WTC11 (cell line): ENCODE results near the gene LYPD6B. TPM values are rescaled to one million over a fixed set of nuclear protein-coding genes. Genes with fewer than 3 reads are reported as not detected.

Experiments used
- ATAC-seq: fragments of 200-7000 bp; cut with Tn5 transposase; 2 replicates; pipeline ENCODE4 v1.10.0; 2021; ENCODE audit warnings: mild to moderate bottlenecking, moderate library complexity
- CTCF ChIA-PET: fragments of 300-600 bp; sonication (Branson Sonifier 250); formaldehyde crosslinking; loops from one replicate; lab custom pipeline; 2021; ENCODE audit warnings: antibody characterized with exemption; lab: Charles Lee
- POLR2A ChIA-PET: fragments of 350-600 bp; sonication (Branson Sonifier 250); formaldehyde crosslinking; loops from one replicate; lab custom pipeline; 2021; ENCODE audit warnings: antibody characterized with exemption; lab: Charles Lee
- DNase-seq: peaks from one replicate; pipeline ENCODE4 v3.0.0; 2021; ENCODE audit warnings: low spot score
- H3K27ac Mint-ChIP-seq: 2 replicates; pipeline ENCODE4 v1.8.0; 2021; ENCODE audit warnings: mixed read lengths
- H3K27me3 Mint-ChIP-seq: 2 replicates; pipeline ENCODE4 v1.8.0; 2021; ENCODE audit warnings: low read depth, mild to moderate bottlenecking, moderate library complexity, mixed read lengths
- H3K36me3 Mint-ChIP-seq: 2 replicates; pipeline ENCODE4 v1.8.0; 2021; ENCODE audit warnings: mixed read lengths
- H3K4me1 Mint-ChIP-seq: 2 replicates; pipeline ENCODE4 v1.8.0; 2022; ENCODE audit warnings: mixed read lengths
- H3K4me3 Mint-ChIP-seq: 2 replicates; pipeline ENCODE4 v1.8.0; 2021; ENCODE audit warnings: mild to moderate bottlenecking, moderate library complexity, mixed read lengths
- H3K9me3 Mint-ChIP-seq: 2 replicates; pipeline ENCODE4 v1.8.0; 2021; ENCODE audit warnings: mixed read lengths
- ATF1 ChIP-seq: sonication (generic); formaldehyde crosslinking; IDR thresholded peaks from 2 replicates; pipeline ENCODE4 v1.8.1; 2023; ENCODE audit warnings: mild to moderate bottlenecking, moderate library complexity, missing genetic modification reagents
- EMX1 ChIP-seq: fragments of 250-450 bp; sonication (Bioruptor Pico); IDR thresholded peaks from 2 replicates; pipeline ENCODE4 v1.8.0; 2021; ENCODE audit warnings: mild to moderate bottlenecking
- GRHL2 ChIP-seq: fragments of 250-450 bp; sonication (Bioruptor Pico); IDR thresholded peaks from 2 replicates; pipeline ENCODE4 v1.8.0; 2022; ENCODE audit warnings: mild to moderate bottlenecking, moderate library complexity; ENCODE audit not compliant: insufficient replicate concordance, severe bottlenecking
- JAZF1 ChIP-seq: fragments of 250-450 bp; sonication (Bioruptor Pico); IDR thresholded peaks from 2 replicates; pipeline ENCODE4 v1.9.0; 2021; ENCODE audit warnings: moderate library complexity, mild to moderate bottlenecking, inconsistent platforms
- NFYB ChIP-seq: sonication (generic); formaldehyde crosslinking; conservative IDR thresholded peaks from 2 replicates; pipeline ENCODE4 v1.8.0; 2022; ENCODE audit warnings: low read depth, missing genetic modification reagents
- RELA ChIP-seq: sonication (generic); formaldehyde crosslinking; IDR thresholded peaks from 2 replicates; pipeline ENCODE4 v1.8.1; 2022; ENCODE audit warnings: missing genetic modification reagents, mild to moderate bottlenecking, borderline replicate concordance
- RORB ChIP-seq: fragments of 250-450 bp; sonication (Bioruptor Pico); IDR thresholded peaks from 2 replicates; pipeline ENCODE4 v1.9.0; 2021; ENCODE audit warnings: mild to moderate bottlenecking
- TEAD1 ChIP-seq: sonication (generic); formaldehyde crosslinking; IDR thresholded peaks from 2 replicates; pipeline ENCODE4 v1.8.0; 2022; ENCODE audit warnings: mild to moderate bottlenecking, missing genetic modification reagents
- TEAD4 ChIP-seq: sonication (generic); formaldehyde crosslinking; IDR thresholded peaks from 2 replicates; pipeline ENCODE4 v1.8.0; 2022; ENCODE audit warnings: mild to moderate bottlenecking, missing genetic modification reagents
- TP53 ChIP-seq: sonication (generic); formaldehyde crosslinking; IDR thresholded peaks from 2 replicates; pipeline ENCODE4 v1.8.1; 2023; ENCODE audit warnings: mild to moderate bottlenecking, missing genetic modification reagents
- ZBTB21 ChIP-seq: sonication (generic); formaldehyde crosslinking; IDR thresholded peaks from 2 replicates; pipeline ENCODE4 v1.8.1; 2023; ENCODE audit warnings: mild to moderate bottlenecking, missing genetic modification reagents, borderline replicate concordance
- ZNF219 ChIP-seq: sonication (generic); formaldehyde crosslinking; IDR thresholded peaks from 2 replicates; pipeline ENCODE4 v1.8.0; 2023; ENCODE audit warnings: missing genetic modification reagents, mild to moderate bottlenecking, borderline replicate concordance
- ZNF423 ChIP-seq: fragments of 250-450 bp; sonication (Bioruptor Pico); IDR thresholded peaks from 2 replicates; pipeline ENCODE4 v2.1.2; 2022; ENCODE audit warnings: mild to moderate bottlenecking, moderate library complexity
- total RNA-seq: library from RNA; stranded (reverse); gene quantifications from 3 replicates; pipeline ENCODE4 v1.2.3, GENCODE V29; 2021
- TF ChIP-seq, protein P1 (sequence below): sonication (generic); formaldehyde crosslinking; conservative IDR thresholded peaks from 2 replicates; pipeline ENCODE4 v1.8.1; 2023; ENCODE audit warnings: mild to moderate bottlenecking, low read depth, missing genetic modification reagents, moderate library complexity
- TF ChIP-seq, protein P2 (sequence below): sonication (generic); formaldehyde crosslinking; IDR thresholded peaks from 2 replicates; pipeline ENCODE4 v1.8.1; 2023; ENCODE audit warnings: mild to moderate bottlenecking, missing genetic modification reagents, moderate library complexity
- TF ChIP-seq, protein P3 (sequence below): sonication (generic); formaldehyde crosslinking; IDR thresholded peaks from 2 replicates; pipeline ENCODE4 v1.8.0; 2022; ENCODE audit warnings: mild to moderate bottlenecking, missing genetic modification reagents
- TF ChIP-seq, protein P4 (sequence below): sonication (generic); formaldehyde crosslinking; IDR thresholded peaks from 2 replicates; pipeline ENCODE4 v1.8.1; 2022; ENCODE audit warnings: low read depth, missing genetic modification reagents, borderline replicate concordance
- TF ChIP-seq, protein P5 (sequence below): fragments of 200-600 bp; IDR thresholded peaks from 2 replicates; pipeline ENCODE4 v1.8.0; 2022; ENCODE audit warnings: antibody characterized with exemption
- TF ChIP-seq, protein P6 (sequence below): fragments of 250-450 bp; sonication (Bioruptor Pico); IDR thresholded peaks from 2 replicates; pipeline ENCODE4 v1.9.0; 2021; ENCODE audit warnings: moderate library complexity, mild to moderate bottlenecking, inconsistent platforms, borderline replicate concordance

The LYPD6B gene
- total RNA-seq, 1 experiment from 2014 or later, result 1.6 TPM

DNA sequence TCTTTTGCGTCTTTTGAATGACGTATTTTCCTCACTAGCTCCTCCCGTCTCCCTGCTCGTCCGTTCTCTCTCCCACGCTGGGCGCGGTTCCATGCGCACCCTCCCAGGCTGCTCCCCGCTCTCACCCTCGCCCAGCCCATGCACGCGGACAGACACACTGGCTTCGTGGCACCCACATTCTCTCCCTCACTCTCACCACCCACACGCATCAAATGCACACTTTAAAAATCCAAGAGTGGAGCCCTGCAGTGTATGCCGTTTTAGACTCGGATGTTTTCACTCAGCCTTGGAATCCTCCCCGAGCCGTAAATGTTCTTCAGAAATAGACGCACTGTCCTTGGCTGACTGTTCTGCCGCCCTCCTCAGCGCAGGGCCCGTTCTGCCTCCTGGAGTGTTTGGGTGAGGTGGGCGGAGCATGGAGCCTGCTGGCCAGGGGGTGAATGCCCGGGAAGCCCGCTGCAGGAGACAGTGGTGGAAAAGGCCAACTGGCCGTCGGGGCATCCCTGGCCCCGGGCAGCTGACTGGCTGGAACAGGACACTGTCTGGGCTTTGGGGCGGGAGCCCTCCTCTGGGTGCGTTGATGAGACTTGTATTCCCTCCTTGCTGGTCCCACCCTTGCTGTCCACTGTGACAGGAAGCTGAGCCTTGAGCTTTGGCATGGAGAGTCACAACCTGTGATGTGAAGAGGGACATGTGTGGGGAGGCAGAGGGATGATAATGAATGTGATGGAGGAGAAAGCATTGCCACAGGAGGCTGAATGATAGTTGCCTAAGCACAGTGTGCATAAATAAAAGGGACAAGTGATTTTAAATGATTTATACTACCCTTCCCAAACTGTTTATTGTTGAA, 35.4 kb upstream of the LYPD6B start (continued):
- TF ChIP-seq, protein P1, sequence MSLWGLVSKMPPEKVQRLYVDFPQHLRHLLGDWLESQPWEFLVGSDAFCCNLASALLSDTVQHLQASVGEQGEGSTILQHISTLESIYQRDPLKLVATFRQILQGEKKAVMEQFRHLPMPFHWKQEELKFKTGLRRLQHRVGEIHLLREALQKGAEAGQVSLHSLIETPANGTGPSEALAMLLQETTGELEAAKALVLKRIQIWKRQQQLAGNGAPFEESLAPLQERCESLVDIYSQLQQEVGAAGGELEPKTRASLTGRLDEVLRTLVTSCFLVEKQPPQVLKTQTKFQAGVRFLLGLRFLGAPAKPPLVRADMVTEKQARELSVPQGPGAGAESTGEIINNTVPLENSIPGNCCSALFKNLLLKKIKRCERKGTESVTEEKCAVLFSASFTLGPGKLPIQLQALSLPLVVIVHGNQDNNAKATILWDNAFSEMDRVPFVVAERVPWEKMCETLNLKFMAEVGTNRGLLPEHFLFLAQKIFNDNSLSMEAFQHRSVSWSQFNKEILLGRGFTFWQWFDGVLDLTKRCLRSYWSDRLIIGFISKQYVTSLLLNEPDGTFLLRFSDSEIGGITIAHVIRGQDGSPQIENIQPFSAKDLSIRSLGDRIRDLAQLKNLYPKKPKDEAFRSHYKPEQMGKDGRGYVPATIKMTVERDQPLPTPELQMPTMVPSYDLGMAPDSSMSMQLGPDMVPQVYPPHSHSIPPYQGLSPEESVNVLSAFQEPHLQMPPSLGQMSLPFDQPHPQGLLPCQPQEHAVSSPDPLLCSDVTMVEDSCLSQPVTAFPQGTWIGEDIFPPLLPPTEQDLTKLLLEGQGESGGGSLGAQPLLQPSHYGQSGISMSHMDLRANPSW (CRISPR knock-in tag), result no peak
- TF ChIP-seq, protein P2, sequence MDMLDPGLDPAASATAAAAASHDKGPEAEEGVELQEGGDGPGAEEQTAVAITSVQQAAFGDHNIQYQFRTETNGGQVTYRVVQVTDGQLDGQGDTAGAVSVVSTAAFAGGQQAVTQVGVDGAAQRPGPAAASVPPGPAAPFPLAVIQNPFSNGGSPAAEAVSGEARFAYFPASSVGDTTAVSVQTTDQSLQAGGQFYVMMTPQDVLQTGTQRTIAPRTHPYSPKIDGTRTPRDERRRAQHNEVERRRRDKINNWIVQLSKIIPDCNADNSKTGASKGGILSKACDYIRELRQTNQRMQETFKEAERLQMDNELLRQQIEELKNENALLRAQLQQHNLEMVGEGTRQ (CRISPR knock-in tag), result no peak

DNA sequence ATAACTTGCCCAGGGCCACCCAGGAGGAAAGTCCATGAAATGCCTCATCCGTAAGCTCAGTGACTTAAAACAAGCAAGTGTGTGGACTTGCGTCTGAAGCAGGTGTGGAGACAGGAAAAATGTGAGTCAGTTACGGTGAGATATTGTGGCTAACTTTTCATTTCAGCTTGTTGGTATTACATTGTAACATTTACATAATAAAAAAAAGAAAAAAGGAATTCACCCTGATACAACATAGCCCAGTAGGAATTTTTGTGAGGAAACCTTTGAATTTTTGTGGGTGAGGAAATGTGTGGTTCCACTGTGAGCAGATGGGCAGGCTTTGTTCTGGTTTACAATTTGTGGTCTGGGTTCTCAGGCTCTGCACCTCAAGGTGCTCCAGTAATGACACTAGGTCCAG, 33.7 kb upstream of the LYPD6B start:
- Mint-ChIP-seq H3K4me1 (peaks cover 48% of the 10 kb centered on the region), H3K9me3 (peaks cover 25% of the 10 kb centered on the region), H3K27me3 (no peaks in the 10 kb centered on the region), H3K36me3 (peaks cover 77% of the 10 kb centered on the region), H3K27ac (no peak overlapping the region; the same call in 1 of the 2 replicates), H3K4me3 (no peak overlapping the region)
- ChIA-PET POLR2A (no interaction called here), CTCF (interaction anchor here (1.0 kb wide), 1 partner anchor 12 kb away, joined by 3 read pairs; no protein-coding TSS in a partner anchor)
- DNase-seq (no peak), ATAC-seq (no peak)
- TF ChIP-seq NFYB (CRISPR knock-in tag) (no peak), ZNF219 (no peak), ZNF423 (CRISPR knock-in tag) (no peak), RELA (CRISPR knock-in tag) (no peak), ATF1 (CRISPR knock-in tag) (no peak), TP53 (CRISPR knock-in tag) (no peak), TEAD4 (CRISPR knock-in tag) (no peak), GRHL2 (CRISPR knock-in tag) (no peak), JAZF1 (CRISPR knock-in tag) (no peak), ZBTB21 (no peak), EMX1 (no peak), RORB (no peak), TEAD1 (no peak)
- TF ChIP-seq, protein P3, sequence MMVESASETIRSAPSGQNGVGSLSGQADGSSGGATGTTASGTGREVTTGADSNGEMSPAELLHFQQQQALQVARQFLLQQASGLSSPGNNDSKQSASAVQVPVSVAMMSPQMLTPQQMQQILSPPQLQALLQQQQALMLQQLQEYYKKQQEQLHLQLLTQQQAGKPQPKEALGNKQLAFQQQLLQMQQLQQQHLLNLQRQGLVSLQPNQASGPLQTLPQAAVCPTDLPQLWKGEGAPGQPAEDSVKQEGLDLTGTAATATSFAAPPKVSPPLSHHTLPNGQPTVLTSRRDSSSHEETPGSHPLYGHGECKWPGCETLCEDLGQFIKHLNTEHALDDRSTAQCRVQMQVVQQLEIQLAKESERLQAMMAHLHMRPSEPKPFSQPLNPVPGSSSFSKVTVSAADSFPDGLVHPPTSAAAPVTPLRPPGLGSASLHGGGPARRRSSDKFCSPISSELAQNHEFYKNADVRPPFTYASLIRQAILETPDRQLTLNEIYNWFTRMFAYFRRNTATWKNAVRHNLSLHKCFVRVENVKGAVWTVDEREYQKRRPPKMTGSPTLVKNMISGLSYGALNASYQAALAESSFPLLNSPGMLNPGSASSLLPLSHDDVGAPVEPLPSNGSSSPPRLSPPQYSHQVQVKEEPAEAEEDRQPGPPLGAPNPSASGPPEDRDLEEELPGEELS (CRISPR knock-in tag), result no peak
- TF ChIP-seq, protein P4, sequence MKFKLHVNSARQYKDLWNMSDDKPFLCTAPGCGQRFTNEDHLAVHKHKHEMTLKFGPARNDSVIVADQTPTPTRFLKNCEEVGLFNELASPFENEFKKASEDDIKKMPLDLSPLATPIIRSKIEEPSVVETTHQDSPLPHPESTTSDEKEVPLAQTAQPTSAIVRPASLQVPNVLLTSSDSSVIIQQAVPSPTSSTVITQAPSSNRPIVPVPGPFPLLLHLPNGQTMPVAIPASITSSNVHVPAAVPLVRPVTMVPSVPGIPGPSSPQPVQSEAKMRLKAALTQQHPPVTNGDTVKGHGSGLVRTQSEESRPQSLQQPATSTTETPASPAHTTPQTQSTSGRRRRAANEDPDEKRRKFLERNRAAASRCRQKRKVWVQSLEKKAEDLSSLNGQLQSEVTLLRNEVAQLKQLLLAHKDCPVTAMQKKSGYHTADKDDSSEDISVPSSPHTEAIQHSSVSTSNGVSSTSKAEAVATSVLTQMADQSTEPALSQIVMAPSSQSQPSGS (CRISPR knock-in tag), result no peak
- TF ChIP-seq, protein P5, sequence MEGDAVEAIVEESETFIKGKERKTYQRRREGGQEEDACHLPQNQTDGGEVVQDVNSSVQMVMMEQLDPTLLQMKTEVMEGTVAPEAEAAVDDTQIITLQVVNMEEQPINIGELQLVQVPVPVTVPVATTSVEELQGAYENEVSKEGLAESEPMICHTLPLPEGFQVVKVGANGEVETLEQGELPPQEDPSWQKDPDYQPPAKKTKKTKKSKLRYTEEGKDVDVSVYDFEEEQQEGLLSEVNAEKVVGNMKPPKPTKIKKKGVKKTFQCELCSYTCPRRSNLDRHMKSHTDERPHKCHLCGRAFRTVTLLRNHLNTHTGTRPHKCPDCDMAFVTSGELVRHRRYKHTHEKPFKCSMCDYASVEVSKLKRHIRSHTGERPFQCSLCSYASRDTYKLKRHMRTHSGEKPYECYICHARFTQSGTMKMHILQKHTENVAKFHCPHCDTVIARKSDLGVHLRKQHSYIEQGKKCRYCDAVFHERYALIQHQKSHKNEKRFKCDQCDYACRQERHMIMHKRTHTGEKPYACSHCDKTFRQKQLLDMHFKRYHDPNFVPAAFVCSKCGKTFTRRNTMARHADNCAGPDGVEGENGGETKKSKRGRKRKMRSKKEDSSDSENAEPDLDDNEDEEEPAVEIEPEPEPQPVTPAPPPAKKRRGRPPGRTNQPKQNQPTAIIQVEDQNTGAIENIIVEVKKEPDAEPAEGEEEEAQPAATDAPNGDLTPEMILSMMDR, result no peak
- TF ChIP-seq, protein P6, sequence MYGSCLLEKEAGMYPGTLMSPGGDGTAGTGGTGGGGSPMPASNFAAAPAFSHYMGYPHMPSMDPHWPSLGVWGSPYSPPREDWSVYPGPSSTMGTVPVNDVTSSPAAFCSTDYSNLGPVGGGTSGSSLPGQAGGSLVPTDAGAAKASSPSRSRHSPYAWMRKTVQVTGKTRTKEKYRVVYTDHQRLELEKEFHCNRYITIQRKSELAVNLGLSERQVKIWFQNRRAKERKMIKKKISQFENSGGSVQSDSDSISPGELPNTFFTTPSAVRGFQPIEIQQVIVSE (CRISPR knock-in tag), result no peak
